Skeletal muscle satellite cell (primary cell): ENCODE measurements around the gene ACVR1.
"Not testable (repeated sequence)": the region's sequence is repeated elsewhere in the genome, so short reads cannot be mapped to it uniquely, and the experiment has no call there.

Experiments
- H3K27me3 ChIP-seq: 2 replicates; pipeline ENCODE4 v1.7.0; 2013; ENCODE audit warnings: low read length; ENCODE audit not compliant: control insufficient read depth, insufficient read depth
- H3K36me3 ChIP-seq: 2 replicates; pipeline ENCODE4 v1.7.0; 2013; ENCODE audit warnings: mild to moderate bottlenecking, control low read depth, low read length; ENCODE audit not compliant: insufficient read depth
- H3K4me1 ChIP-seq: 2 replicates; pipeline ENCODE4 v1.7.0; 2013; ENCODE audit warnings: low read length; ENCODE audit not compliant: control insufficient read depth, insufficient read depth
- H3K4me2 ChIP-seq: 2 replicates; pipeline ENCODE4 v1.7.0; 2013; ENCODE audit warnings: mild to moderate bottlenecking, low read length
- H3K4me3 ChIP-seq: 2 replicates; pipeline ENCODE4 v1.7.0; 2013; ENCODE audit warnings: low read length
- H3K9ac ChIP-seq: 2 replicates; pipeline ENCODE4 v1.7.0; 2013; ENCODE audit warnings: mild to moderate bottlenecking, low read depth, low read length, moderate library complexity
- H3K9me3 ChIP-seq: replicated peaks from 2 replicates; pipeline ENCODE4 v1.7.0; 2013; ENCODE audit warnings: mild to moderate bottlenecking, control low read depth, low read length

The ACVR1 gene

DNA sequence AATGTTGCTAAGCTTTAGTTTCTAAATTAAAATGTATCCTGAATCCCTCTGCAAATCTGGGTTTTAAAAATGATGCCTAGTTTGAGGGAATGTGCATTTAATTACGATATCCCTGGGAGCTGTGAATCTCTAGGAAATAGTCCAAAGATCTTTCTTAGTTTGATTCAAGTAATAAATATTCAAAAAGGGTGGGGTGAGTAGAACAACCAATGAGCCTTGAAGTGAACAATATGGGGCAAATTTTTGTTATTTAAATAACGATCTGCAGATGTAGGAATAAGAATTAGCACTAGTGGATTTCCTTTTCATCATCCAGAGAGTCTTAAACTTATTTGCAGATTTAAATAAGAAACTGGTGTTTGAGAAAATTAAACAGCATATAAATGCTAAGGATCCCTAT is 106.3 kb downstream of the ACVR1 start:
- no peak overlapping the region for H3K4me2 ChIP-seq
- H3K36me3 ChIP-seq = peaks cover 74% of the 10 kb centered on the region
- no peaks in the 10 kb centered on the region for H3K9me3 ChIP-seq

GRCh38 chr2:157764386-157764785 is 111.7 kb downstream of the ACVR1 start:
- Histone ChIP-seq H3K4me2 (no peak overlapping the region), H3K9ac (no peak overlapping the region), H3K36me3 (peaks cover 74% of the 10 kb centered on the region), H3K9me3 (no peaks in the 10 kb centered on the region), H3K4me3 (no peak overlapping the region), H3K27me3 (no peaks in the 10 kb centered on the region), H3K4me1 (no peaks in the 10 kb centered on the region)

More for the DNA sequence above, 106.3 kb downstream of the ACVR1 start:
- no peak overlapping the region for H3K9ac ChIP-seq
- H3K4me3 ChIP-seq = no peak overlapping the region
- no peaks in the 10 kb centered on the region for H3K27me3 ChIP-seq
- no peaks in the 10 kb centered on the region for H3K4me1 ChIP-seq

- peaks cover 59% of the 10 kb centered on the region for H3K36me3 ChIP-seq
- no peak overlapping the region for H3K4me3 ChIP-seq
- no peak overlapping the region for H3K4me2 ChIP-seq
These were observed 114.6 kb downstream of the ACVR1 start for GRCh38 chr2:157761520-157761919.

GRCh38 chr2:157760949-157761348 is 115.2 kb downstream of the ACVR1 start:
- peaks cover 60% of the 10 kb centered on the region for H3K36me3 ChIP-seq

More at GRCh38 chr2:157761520-157761919, 114.6 kb downstream of the ACVR1 start:
- Histone ChIP-seq H3K4me1 (no peaks in the 10 kb centered on the region), H3K9me3 (no peaks in the 10 kb centered on the region), H3K27me3 (no peaks in the 10 kb centered on the region), H3K9ac (no peak overlapping the region)

GRCh38 chr2:157759855-157760254 is 116.3 kb downstream of the ACVR1 start:
- H3K27me3 ChIP-seq = no peaks in the 10 kb centered on the region
- no peaks in the 10 kb centered on the region for H3K4me1 ChIP-seq
- H3K36me3 ChIP-seq = peaks cover 54% of the 10 kb centered on the region
- H3K4me3 ChIP-seq = no peak overlapping the region
- H3K9ac ChIP-seq = no peak overlapping the region
- no peaks in the 10 kb centered on the region for H3K9me3 ChIP-seq
- no peak overlapping the region for H3K4me2 ChIP-seq

More at GRCh38 chr2:157760949-157761348, 115.2 kb downstream of the ACVR1 start:
- no peaks in the 10 kb centered on the region for H3K27me3 ChIP-seq
- no peak overlapping the region for H3K4me2 ChIP-seq
- H3K9ac ChIP-seq = no peak overlapping the region
- H3K4me1 ChIP-seq = no peaks in the 10 kb centered on the region
- no peaks in the 10 kb centered on the region for H3K9me3 ChIP-seq
- H3K4me3 ChIP-seq = no peak overlapping the region

DNA sequence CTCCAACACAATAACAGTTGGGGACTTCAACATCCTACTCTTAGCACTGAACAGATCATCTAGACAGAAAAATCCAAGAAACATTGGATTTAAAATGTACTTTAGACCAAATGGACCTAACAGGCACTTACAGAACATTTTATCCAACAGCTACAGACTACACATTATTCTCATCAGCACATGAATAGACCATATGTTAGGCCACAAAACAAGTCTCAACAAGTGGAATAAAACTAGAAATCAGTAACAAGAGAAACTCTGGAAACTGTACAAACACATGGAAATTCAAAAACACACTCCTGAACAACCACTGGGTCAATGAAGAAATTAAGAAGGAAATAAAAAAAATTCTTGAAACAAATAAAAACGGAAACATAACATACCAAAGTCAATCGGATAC is 117.5 kb downstream of the ACVR1 start:
- no peaks in the 10 kb centered on the region for H3K27me3 ChIP-seq
- peaks cover 51% of the 10 kb centered on the region for H3K36me3 ChIP-seq
- H3K4me2 ChIP-seq = no peak overlapping the region
- no peak overlapping the region for H3K4me3 ChIP-seq
- H3K9ac ChIP-seq = no peak overlapping the region
- H3K9me3 ChIP-seq = no peaks in the 10 kb centered on the region
- no peaks in the 10 kb centered on the region for H3K4me1 ChIP-seq

GRCh38 chr2:157757500-157757899 is 118.6 kb downstream of the ACVR1 start:
- H3K9me3 ChIP-seq = no peaks in the 10 kb centered on the region
- peaks cover 40% of the 10 kb centered on the region for H3K36me3 ChIP-seq
- H3K4me3 ChIP-seq = no peak overlapping the region
- H3K27me3 ChIP-seq = no peaks in the 10 kb centered on the region
- H3K9ac ChIP-seq = no peak overlapping the region
- no peak overlapping the region for H3K4me2 ChIP-seq
- H3K4me1 ChIP-seq = no peaks in the 10 kb centered on the region

GRCh38 chr2:157756447-157756846 is 119.7 kb downstream of the ACVR1 start:
- not testable (repeated sequence) for H3K4me2 ChIP-seq, H3K4me1 ChIP-seq, H3K9ac ChIP-seq, H3K27me3 ChIP-seq, H3K9me3 ChIP-seq, H3K4me3 ChIP-seq
- peaks cover 31% of the 10 kb centered on the region for H3K36me3 ChIP-seq

GRCh38 chr2:157751462-157752058 is 124.6 kb downstream of the ACVR1 start:
- no peaks in the 10 kb centered on the region for H3K27me3 ChIP-seq
- H3K4me2 ChIP-seq = no peak overlapping the region
- no peak overlapping the region for H3K9ac ChIP-seq
- H3K36me3 ChIP-seq = peaks cover 32% of the 10 kb centered on the region
- H3K4me1 ChIP-seq = peaks cover 25% of the 10 kb centered on the region
- no peaks in the 10 kb centered on the region for H3K9me3 ChIP-seq
- no peak overlapping the region for H3K4me3 ChIP-seq

DNA sequence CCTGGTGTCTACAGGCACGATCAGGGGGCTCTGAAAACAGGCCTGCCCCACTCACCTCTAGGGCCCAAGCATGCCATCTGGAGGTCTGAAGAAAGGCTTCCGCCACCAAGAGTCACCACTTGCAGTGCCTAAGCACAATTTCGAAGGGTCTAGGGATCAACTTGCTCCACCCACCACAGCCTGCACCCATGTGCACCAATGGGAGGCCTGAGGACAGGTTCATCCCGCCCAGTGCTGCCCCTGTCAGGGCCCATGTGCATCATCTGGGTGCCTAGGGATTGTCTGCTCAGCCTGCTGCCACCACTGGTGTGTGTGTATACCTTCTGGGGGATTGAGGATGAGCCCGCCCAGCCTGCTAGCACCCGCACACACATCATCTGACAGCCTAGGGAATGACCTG is 126.4 kb downstream of the ACVR1 start:
- H3K36me3 ChIP-seq = peaks cover 22% of the 10 kb centered on the region
- no peaks in the 10 kb centered on the region for H3K27me3 ChIP-seq
- peaks cover 34% of the 10 kb centered on the region for H3K4me1 ChIP-seq
- H3K4me3 ChIP-seq = no peak overlapping the region
- H3K4me2 ChIP-seq = no peak overlapping the region
- H3K9me3 ChIP-seq = no peaks in the 10 kb centered on the region
- H3K9ac ChIP-seq = no peak overlapping the region

DNA sequence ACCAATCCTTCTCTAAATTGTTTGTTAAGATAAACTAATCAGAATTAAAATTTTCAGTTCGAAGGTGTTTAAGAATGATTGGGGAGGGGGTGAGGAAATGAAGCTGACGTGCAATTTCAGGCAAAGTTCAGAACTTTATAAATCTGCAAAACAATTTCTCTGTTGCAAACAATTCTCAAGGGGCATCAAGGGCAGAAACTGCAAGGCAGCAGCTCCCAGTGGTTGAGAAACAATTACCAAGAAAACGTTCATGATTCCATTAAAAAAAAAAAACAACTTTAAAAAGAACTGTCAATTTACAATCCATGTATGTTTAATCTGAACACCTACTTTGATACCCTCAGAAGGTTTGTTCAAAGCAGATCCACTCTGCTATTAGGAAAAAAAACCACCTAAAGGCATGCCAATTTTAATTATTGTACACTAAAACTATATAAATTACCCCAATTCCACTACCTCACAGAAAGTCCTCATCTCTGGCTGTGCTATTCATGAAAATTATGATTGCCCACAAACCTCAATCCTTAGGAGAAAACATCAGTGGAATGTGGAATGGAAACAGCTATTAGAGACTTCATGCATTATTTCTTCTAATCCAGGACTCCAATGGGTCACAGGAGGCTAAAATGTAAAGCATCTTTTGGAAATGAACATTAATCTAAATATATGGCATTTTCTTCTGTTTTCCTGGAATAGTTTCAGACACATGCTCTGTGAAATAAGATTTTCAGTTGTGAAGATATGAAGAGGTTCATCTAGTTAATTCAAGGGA is 127.6 kb downstream of the ACVR1 start:
- Histone ChIP-seq H3K9me3 (no peaks in the 10 kb centered on the region), H3K4me3 (no peak overlapping the region), H3K9ac (no peak overlapping the region), H3K4me1 (peaks cover 34% of the 10 kb centered on the region), H3K27me3 (no peaks in the 10 kb centered on the region), H3K4me2 (peak overlapping the region; percentile 14), H3K36me3 (peaks cover 18% of the 10 kb centered on the region)
